HCT116 (cell line): ENCODE data around the gene ANO2.

ENCODE experiments used
- CTCF ChIP-seq, 3 experiments: fragments of 200-600 bp in 1 of 3; sonication (generic) in 1 of 3; IDR thresholded peaks in 2 of 3; conservative IDR thresholded peaks in 1 of 3; 2 replicates each; pipeline ENCODE4 v1.5.1; 2012 to 2017; ENCODE audit warnings: low read depth in 2 of 3, low read length in 2 of 3, antibody characterized with exemption in 1 of 3, borderline replicate concordance in 1 of 3, control low read depth in 1 of 3, mild to moderate bottlenecking in 1 of 3, mixed read lengths in 1 of 3, mixed run types in 1 of 3, moderate library complexity in 1 of 3; ENCODE audit not compliant: insufficient read depth in 1 of 3
- EZH2 ChIP-seq: fragments of 200-600 bp; sonication (generic); IDR thresholded peaks from 2 replicates; pipeline ENCODE4 v1.6.1; 2017; ENCODE audit warnings: antibody characterized with exemption, mixed run types
- POLR2A ChIP-seq: IDR thresholded peaks from 2 replicates; pipeline ENCODE4 v1.7.0; 2011; ENCODE audit warnings: borderline replicate concordance; ENCODE audit not compliant: insufficient read depth, insufficient read length; ENCODE audit errors: extremely low read depth
- POLR2AphosphoS5 ChIP-seq: IDR thresholded peaks from 2 replicates; pipeline ENCODE4 v1.6.1; 2011; ENCODE audit warnings: mild to moderate bottlenecking, low read depth, low read length, moderate library complexity
- RAD21 ChIP-seq: IDR thresholded peaks from 2 replicates; pipeline ENCODE4 v1.6.1; 2012; ENCODE audit warnings: low read depth, mild to moderate bottlenecking
- YY1 ChIP-seq: IDR thresholded peaks from 2 replicates; pipeline ENCODE4 v1.6.1; 2011; ENCODE audit warnings: low read length, low read depth, moderate library complexity, mild to moderate bottlenecking; ENCODE audit not compliant: insufficient replicate concordance; ENCODE audit errors: extremely low read depth
- ZNF274 ChIP-seq: fragments of 200-500 bp; sonication (Bioruptor generic); IDR thresholded peaks from 2 replicates; pipeline ENCODE4 v1.6.1; 2014; ENCODE audit warnings: mild to moderate bottlenecking, low read depth, low read length, inconsistent platforms

DNA sequence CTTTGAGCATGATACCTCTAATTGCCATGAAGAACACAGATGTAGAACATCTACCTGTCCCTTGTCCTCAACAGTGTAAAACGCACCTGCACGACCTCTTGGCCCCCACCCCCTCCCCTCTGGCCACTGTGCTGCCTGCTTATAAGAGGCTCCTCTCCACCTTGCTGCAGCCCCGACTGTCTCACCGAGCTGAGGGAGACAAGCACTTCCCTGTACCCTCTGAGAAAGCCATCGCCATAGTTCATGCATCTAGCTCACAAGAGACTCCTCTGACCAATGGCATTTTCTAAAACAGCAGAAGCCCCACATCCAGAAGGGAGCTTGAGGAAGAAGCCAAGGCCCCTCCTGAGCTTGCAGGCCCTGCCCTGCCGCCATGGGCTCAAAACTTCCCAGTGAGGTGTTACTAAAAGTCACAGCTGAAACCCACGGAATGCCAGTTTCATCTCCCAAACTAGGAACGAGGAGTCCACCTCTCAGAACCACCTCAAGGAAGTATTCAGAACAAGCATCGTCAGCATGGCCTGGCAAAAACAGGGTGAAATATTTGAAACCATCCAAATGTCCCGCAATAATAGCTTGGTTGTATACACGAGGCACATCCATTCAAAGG lies 21.5 kb upstream of the ANO2 start:
- TF ChIP-seq CTCF (IDR thresholded peaks at IDR 0.05 in 2 of 3, conservative IDR thresholded peaks at IDR 0.05 in 1 of 3; ENCODE audit: borderline replicate concordance in 1 of 3, insufficient read depth in 1 of 3, low read depth in 2 of 3, low read length in 2 of 3), result no peak
- TF ChIP-seq ZNF274, result no peak
- no peak for TF ChIP-seq EZH2
- TF ChIP-seq POLR2A, result no peak
- no peak for TF ChIP-seq RAD21
- no peak for TF ChIP-seq YY1
- TF ChIP-seq POLR2AphosphoS5, result no peak
